Motor neuron (in vitro differentiated cells): ENCODE data around the gene RNF175. TPM values are rescaled to one million over a fixed set of nuclear protein-coding genes. Genes with fewer than 3 reads are reported as not detected.

Experiments
- ATAC-seq, 8 experiments: fragments of 200-7000 bp; cut with Tn5 transposase; replicated peaks in 6 of 8; 2 replicates each; pipeline ENCODE4 v1.8.0; 2021; ENCODE audit warnings: mild to moderate bottlenecking in 8 of 8, moderate library complexity in 8 of 8
- H3K27ac ChIP-seq, 2 donors: fragments of 250-450 bp; sonication (Bioruptor Pico); 2 replicates each; pipeline ENCODE4 v1.9.0; 2021; ENCODE audit warnings: antibody characterized with exemption in 2 of 2, mild to moderate bottlenecking in 2 of 2, moderate library complexity in 1 of 2
- H3K4me1 ChIP-seq, 2 donors: fragments of 250-450 bp; sonication (Bioruptor Pico); replicated peaks in 1 of 2; 2 replicates each; pipeline ENCODE4 v1.6.1; 2021; ENCODE audit warnings: antibody characterized with exemption in 2 of 2, mild to moderate bottlenecking in 2 of 2, moderate library complexity in 1 of 2
- H3K4me3 ChIP-seq, 5 donors: fragments of 250-450 bp; sonication (Bioruptor Pico); 2 replicates each; pipeline ENCODE4 v1.9.0; 2021; ENCODE audit warnings: antibody characterized with exemption in 5 of 5, mild to moderate bottlenecking in 5 of 5, moderate library complexity in 4 of 5
- WGBS, 10 experiments: fragments of 450-650 bp; shearing (Covaris generic); methylation state at CpG; one replicate each; pipeline ENCODE4 v1.0.0; 2022; 5-methylcytosine and 5-hydroxymethylcytosine counted together
- in situ Hi-C, 9 experiments: fragments of 400-800 bp; cut with MboI; loops; one replicate each; pipeline ENCODE4 v1.15.0; 2021; ENCODE audit warnings: low sequenced_read_pairs in 9 of 9, low pct_unique_long_range_greater_than_20kb in 2 of 9; ENCODE audit not compliant: unreplicated experiment in 9 of 9
- total RNA-seq, 8 experiments: library from RNA; unstranded; fragments of 300-600 nt; gene quantifications; 2 replicates each; pipeline versions ENCODE4 v1.2.3 to v1.2.4, GENCODE V29; 2022

RNF175 gene
- total RNA-seq, 8 experiments from 2014 or later, result 0.18 to 24.2 (median 14.9) TPM

- ATAC-seq, result peak in 3 of 8 experiments; percentile 36 to 66 (median 55)
- H3K27ac ChIP-seq, result no peak overlapping the region
- no peak overlapping the region for H3K4me3 ChIP-seq
- H3K4me1 ChIP-seq, result peaks cover 0 to 4% of the 10 kb centered on the region in 2 donors
- in situ Hi-C loops, result loop anchor here in 3 of 9 experiments (10.0 to 25.0 kb wide), 3 partner anchors 255 to 730 kb away; no protein-coding TSS in a partner anchor
- 0 to 69% (median 45%) methylated on average over 1 to 6 of the region's 6 CpGs for WGBS, 10 experiments
Measured at GRCh38 chr4:153781717-153782416, 22.0 kb upstream of the RNF175 start.

- Histone ChIP-seq H3K4me3 (no peak overlapping the region), H3K27ac (no peak overlapping the region), H3K4me1 (peaks cover 0 to 4% of the 10 kb centered on the region in 2 donors)
- in situ Hi-C loops, result loop anchor here in 3 of 9 experiments (10.0 to 25.0 kb wide), 3 partner anchors 256 to 731 kb away; no protein-coding TSS in a partner anchor
- no peak for ATAC-seq
- 20 to 100% (median 86%) methylated on average over 1 to 10 of the region's 17 CpGs; no CpG with 5 or more reads in 2 of the 10 experiments for WGBS, 10 experiments
Measured at GRCh38 chr4:153781280-153781679, 21.5 kb upstream of the RNF175 start.

DNA sequence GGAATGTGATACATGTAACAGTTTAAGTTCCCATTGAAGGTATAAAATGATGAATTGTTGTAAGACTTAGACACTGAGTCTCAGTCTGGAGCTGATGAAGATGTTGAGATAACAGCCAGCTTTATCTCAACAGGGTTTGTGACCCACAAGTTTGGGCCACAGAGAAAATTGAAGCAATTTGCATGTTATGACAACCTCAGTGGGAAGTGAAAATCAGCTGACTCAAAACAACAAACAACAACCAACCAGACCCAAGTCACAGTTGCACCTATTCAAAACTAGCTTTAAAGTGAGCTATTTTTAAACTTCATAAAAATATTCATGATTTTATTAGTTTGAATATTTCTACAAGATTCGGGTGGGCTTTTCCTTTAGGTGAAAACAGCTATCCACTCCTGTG is 21.1 kb upstream of the RNF175 start:
- ATAC-seq, result no peak
- 0 to 100% (median 100%) methylated on average over 1 of the region's 1 CpG; no CpG with 5 or more reads in 5 of the 10 experiments for WGBS, 10 experiments
- Histone ChIP-seq H3K4me3 (no peak overlapping the region), H3K4me1 (peaks cover 0 to under 1% of the 10 kb centered on the region in 2 donors), H3K27ac (no peak overlapping the region)
- in situ Hi-C loops, result loop anchor here in 3 of 9 experiments (10.0 to 25.0 kb wide), 3 partner anchors 256 to 731 kb away; no protein-coding TSS in a partner anchor

DNA sequence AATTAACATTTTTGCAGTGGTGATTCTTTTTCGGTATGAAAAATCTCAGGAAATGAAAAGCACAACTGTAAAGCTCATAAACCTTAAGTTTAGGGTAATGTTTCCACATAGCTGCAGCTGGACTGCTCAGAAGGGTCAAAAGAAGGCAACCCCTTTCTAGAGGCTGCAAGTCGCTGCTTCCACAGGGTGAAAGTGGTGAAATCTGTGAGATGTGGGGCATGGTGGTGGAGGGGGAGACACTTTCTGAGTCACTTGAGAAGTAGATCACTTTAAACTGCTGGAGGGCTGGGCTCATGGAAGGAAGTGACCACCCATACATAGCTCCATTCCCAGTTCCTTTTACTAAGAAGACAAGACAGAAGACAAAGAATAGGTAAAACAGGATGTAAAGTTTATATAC is 20.4 kb upstream of the RNF175 start:
- 40 to 100% (median 88%) methylated on average over 1 to 2 of the region's 2 CpGs; no CpG with 5 or more reads in 6 of the 10 experiments for WGBS, 10 experiments
- H3K4me1 ChIP-seq, result no peaks in the 10 kb centered on the region
- H3K4me3 ChIP-seq, result no peak overlapping the region
- no peak overlapping the region for H3K27ac ChIP-seq
- in situ Hi-C loops, result loop anchor here in 3 of 9 experiments (10.0 to 25.0 kb wide), 3 partner anchors 257 to 732 kb away; no protein-coding TSS in a partner anchor
- no peak for ATAC-seq

- in situ Hi-C loops, result loop anchor here in 3 of 9 experiments (25.0 kb wide), 2 partner anchors 259 to 734 kb away; no protein-coding TSS in a partner anchor
- Histone ChIP-seq H3K4me3 (no peak overlapping the region), H3K27ac (no peak overlapping the region), H3K4me1 (no peaks in the 10 kb centered on the region)
- ATAC-seq, result no peak
- WGBS, 10 experiments, result 0 to 100% (median 100%) methylated on average over 1 of the region's 1 CpG; no CpG with 5 or more reads in 3 of the 10 experiments
Measured at GRCh38 chr4:153778383-153778782, 18.6 kb upstream of the RNF175 start.

DNA sequence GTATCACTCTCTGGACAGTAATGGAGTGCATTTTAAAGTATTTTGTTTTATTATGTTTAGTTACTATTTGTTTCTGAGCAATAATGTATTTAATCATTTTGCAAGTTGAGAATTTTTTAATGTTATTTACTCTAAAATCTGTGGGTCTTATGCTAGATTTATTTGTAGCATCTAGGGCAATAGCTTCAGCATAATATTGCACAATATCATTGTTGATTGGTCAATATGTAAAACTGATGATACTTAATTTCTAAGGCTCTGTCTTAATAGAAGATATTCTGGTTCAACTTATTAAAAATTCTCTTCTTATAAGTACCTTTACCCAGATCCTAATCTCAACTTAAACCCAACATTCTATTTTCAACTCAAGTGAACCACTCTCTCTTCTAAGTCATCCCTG is 17.6 kb upstream of the RNF175 start:
- Histone ChIP-seq H3K4me3 (no peak overlapping the region), H3K27ac (no peak overlapping the region), H3K4me1 (no peaks in the 10 kb centered on the region)
- in situ Hi-C loops, result loop anchor here in 3 of 9 experiments (25.0 kb wide), 2 partner anchors 260 to 735 kb away; no protein-coding TSS in a partner anchor
- ATAC-seq, result no peak

DNA sequence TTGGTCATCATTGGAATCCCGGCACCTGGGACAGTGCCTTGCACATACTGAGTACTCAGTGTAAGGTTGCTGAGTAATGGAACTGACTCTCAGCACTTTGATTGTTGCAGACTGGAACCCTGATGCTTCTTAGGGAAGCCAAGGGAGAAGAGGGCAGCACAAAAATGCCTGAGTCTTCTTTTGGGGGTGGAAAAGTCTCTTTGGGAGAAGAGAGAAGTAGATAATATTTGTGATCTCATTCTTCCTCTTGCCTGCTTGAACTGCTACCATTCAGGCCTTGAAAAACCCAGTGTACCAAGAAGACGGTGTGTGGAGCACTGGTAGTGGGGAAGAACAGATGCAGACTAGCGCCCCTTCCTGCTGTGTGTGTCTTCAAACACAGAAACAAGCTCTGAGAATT is 16.8 kb upstream of the RNF175 start:
- no peak for ATAC-seq
- in situ Hi-C loops, result loop anchor here in 3 of 9 experiments (25.0 kb wide), 2 partner anchors 261 to 736 kb away; no protein-coding TSS in a partner anchor
- no peaks in the 10 kb centered on the region for H3K4me1 ChIP-seq
- no peak overlapping the region for H3K27ac ChIP-seq
- no peak overlapping the region for H3K4me3 ChIP-seq
- WGBS, 10 experiments, result 0 to 100% (median 77%) methylated on average over 1 to 3 of the region's 3 CpGs; no CpG with 5 or more reads in 2 of the 10 experiments

DNA sequence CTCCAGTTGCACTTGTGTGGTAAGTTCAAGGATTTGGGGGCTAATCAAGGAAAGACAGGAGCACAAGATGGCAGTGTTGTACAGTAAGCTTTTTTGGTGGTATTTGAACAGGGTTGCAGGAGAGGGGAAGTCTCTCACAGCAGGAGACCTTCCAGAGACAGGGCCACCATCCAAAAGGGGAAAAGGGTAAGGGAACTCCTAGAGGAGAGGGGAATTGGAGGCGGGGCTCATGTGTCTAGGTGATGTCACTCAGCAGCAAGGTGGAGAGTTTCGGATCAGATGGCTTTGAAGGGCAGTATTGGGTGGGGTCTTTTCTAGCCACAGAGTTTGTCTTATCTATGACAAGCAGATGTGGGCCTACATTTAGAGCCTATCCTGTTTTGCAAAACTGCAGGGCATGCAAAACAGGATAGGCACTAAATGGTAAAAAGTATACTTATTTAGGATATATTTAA is 13.4 kb upstream of the RNF175 start:
- in situ Hi-C loops, result no loop called here
- Histone ChIP-seq H3K4me1 (no peaks in the 10 kb centered on the region), H3K4me3 (no peak overlapping the region), H3K27ac (no peak overlapping the region)
- 56 to 88% (median 80%) methylated on average over 1 of the region's 2 CpGs; no CpG with 5 or more reads in 5 of the 10 experiments for WGBS, 10 experiments
- no peak for ATAC-seq

DNA sequence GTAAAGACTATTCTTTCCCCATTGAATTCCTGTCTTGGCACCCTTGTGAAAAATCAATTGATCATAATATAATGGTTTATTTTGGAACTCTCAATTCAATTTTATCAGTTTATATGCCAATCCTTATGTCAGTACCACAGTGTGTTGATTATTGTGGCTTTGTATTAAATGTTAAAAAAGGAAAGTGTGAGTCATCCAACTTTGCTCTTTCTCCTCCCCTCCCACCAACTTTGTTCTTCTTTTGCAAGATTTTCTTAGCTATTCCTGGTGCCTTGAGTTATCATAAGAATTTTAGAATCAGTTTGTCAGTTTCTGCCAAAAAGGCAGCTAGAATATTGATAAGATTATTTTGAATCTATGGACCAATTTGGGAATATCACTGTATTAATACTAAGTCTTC is 11.2 kb upstream of the RNF175 start:
- H3K4me3 ChIP-seq, result no peak overlapping the region
- ATAC-seq, result peak in 2 of 8 experiments; percentile 51 to 72
- no peak overlapping the region for H3K27ac ChIP-seq
- H3K4me1 ChIP-seq, result no peaks in the 10 kb centered on the region
- in situ Hi-C loops, result no loop called here

GRCh38 chr4:153766758-153767157 is 6.9 kb upstream of the RNF175 start:
- WGBS, 10 experiments, result 76 to 100% (median 93%) methylated on average over 3 to 6 of the region's 6 CpGs; no CpG with 5 or more reads in 1 of the 10 experiments

DNA sequence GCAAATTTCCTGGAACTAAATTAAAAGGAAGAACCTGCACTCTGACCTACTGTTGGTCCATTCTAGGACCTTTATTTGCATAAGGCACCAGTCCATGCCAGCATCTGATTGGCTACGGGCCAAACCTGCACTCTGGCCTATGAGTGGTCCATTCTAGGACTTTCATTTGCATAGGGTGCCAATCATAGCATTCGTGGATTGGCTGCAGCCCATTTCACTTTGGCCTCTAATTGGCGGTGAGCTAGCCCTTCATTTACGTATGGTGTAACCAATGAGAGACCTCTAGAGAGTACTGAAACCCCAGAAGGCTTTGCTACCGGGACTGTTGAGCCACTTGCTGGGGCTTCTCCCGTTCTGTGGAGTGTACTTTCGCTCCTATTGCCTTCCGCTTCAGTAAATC is 6.1 kb upstream of the RNF175 start:
- 30 to 88% (median 60%) methylated on average over 1 to 7 of the region's 8 CpGs; no CpG with 5 or more reads in 1 of the 10 experiments for WGBS, 10 experiments
- in situ Hi-C loops, result no loop called here
- Histone ChIP-seq H3K4me1 (peaks cover 14 to 19% of the 10 kb centered on the region in 2 donors), H3K27ac (no peak overlapping the region), H3K4me3 (peak overlapping the region in 2 of 5 donors; percentile 21 to 29)
- peak in 4 of 8 experiments; percentile 29 to 97 (median 46) for ATAC-seq

More at GRCh38 chr4:153766758-153767157, 6.9 kb upstream of the RNF175 start:
- Histone ChIP-seq H3K4me3 (peak overlapping the region in 2 of 5 donors; percentile 21 to 29), H3K27ac (no peak overlapping the region), H3K4me1 (peaks cover 14 to 19% of the 10 kb centered on the region in 2 donors)
- no peak for ATAC-seq
- in situ Hi-C loops, result no loop called here

DNA sequence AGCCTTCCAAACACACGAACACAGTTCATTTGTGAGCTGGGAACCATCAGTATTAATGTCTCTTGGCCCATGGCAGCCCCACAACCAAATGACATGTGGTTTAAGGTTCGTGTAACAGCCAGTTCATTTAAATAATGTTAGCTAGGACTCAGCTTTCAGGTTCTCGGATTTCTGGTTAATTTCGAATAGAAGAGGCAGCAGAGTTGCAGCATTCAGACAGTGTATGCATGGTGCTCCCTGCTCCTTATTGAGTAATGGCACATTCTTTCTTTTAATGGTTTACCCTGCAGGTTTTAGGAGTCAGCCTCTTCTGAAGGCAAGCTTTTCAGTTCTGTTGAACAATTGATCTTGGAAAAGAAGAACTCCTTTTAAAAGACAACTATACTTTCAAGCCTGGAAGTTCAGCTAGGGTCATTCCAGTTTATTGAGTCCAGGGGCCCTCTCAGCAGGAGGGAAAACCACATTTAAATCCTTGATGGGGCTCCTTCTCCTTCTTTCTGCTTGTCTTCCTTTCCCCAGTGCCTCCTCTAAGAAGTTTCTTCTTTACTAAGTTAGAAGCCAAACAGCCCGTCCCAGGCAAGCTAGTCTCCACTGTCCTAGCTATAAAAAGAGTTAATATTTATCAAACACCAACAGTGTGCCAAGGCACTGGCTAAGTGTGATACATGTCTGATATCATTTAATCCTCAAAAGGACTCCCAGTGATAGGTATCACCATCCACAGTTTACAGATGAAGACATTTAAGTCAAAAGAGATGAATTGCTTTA is 5.0 kb upstream of the RNF175 start:
- Histone ChIP-seq H3K4me3 (no peak overlapping the region), H3K4me1 (peaks cover 17 to 26% of the 10 kb centered on the region in 2 donors), H3K27ac (no peak overlapping the region)
- ATAC-seq, result peak in 6 of 8 experiments; percentile 8 to 78 (median 27)
- in situ Hi-C loops, result no loop called here
- 0 to 39% (median 8%) methylated on average over 1 to 5 of the region's 5 CpGs for WGBS, 10 experiments

DNA sequence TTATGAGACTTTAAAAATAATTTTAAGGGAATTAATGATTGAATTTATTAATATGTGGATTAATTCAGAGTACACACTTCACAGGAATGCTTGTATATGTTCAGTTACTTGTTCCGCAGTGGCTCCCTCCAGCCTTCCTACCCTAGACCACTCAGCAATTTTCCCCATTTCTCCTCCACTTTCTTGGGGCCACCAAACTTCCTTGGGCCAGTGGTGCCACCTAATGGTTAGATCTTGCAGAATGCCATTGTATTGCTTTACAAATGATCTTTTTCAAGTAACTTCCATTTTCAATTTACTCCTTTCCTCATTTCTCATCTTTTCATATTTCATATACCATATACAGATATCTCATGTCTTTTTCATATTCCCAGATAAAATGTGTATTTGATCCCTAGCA is 3.6 kb upstream of the RNF175 start:
- H3K4me3 ChIP-seq, result no peak overlapping the region
- no peak for ATAC-seq
- WGBS, 10 experiments, result 80 to 100% (median 92%) methylated on average over 1 of the region's 1 CpG; no CpG with 5 or more reads in 1 of the 10 experiments
- no peak overlapping the region for H3K27ac ChIP-seq
- H3K4me1 ChIP-seq, result peaks cover 25 to 32% of the 10 kb centered on the region in 2 donors
- in situ Hi-C loops, result no loop called here
